VCaP (cell line): ENCODE measurements around the gene NIN.
"Not testable (repeated sequence)": the region's sequence is repeated elsewhere in the genome, so short reads cannot be mapped to it uniquely, and the experiment has no call there.

Source experiments
- H3K27ac ChIP-seq: fragments of 450-650 bp; 2 replicates; pipeline ENCODE4 v1.5.1; 2017
- CTCF ChIP-seq: fragments of 450-650 bp; conservative IDR thresholded peaks from 2 replicates; pipeline ENCODE4 v1.5.1; 2017; ENCODE audit warnings: mild to moderate bottlenecking, moderate library complexity

NIN gene

GRCh38 chr14:50823051-50823761 lies 7.8 kb downstream of the NIN start:
- no peak for TF ChIP-seq CTCF
- H3K27ac ChIP-seq: peak overlapping the region; percentile 7; the same call in 1 of the 2 replicates

GRCh38 chr14:50822501-50823042 lies 8.4 kb downstream of the NIN start:
- H3K27ac ChIP-seq: no peak overlapping the region
- no peak for TF ChIP-seq CTCF

GRCh38 chr14:50821510-50822464 lies 9.2 kb downstream of the NIN start:
- TF ChIP-seq CTCF: no peak
- H3K27ac ChIP-seq: no peak overlapping the region

GRCh38 chr14:50820786-50821509 lies 10.0 kb downstream of the NIN start:
- no peak overlapping the region for H3K27ac ChIP-seq
- TF ChIP-seq CTCF: no peak

GRCh38 chr14:50819303-50819702 lies 11.7 kb downstream of the NIN start:
- H3K27ac ChIP-seq: not testable (repeated sequence)

GRCh38 chr14:50816395-50817047 lies 14.4 kb downstream of the NIN start:
- no peak overlapping the region for H3K27ac ChIP-seq
- no peak for TF ChIP-seq CTCF

- H3K27ac ChIP-seq: not testable (repeated sequence)
Measured at GRCh38 chr14:50815526-50815925, 15.4 kb downstream of the NIN start.

- not testable (repeated sequence) for H3K27ac ChIP-seq
Measured at GRCh38 chr14:50815058-50815457, 15.9 kb downstream of the NIN start.
